Ectodermal cell (in vitro differentiated cells): Measurements from ENCODE around the gene ERBB3.

Source experiments
- H3K27ac ChIP-seq: 2 replicates; pipeline ENCODE4 v1.7.0; 2013; ENCODE audit warnings: mild to moderate bottlenecking, low read depth, low read length; ENCODE audit not compliant: insufficient read depth, poor library complexity, severe bottlenecking
- H3K27me3 ChIP-seq: 2 replicates; pipeline ENCODE4 v1.7.0; 2013; ENCODE audit warnings: mild to moderate bottlenecking, low read length; ENCODE audit not compliant: insufficient read depth, control insufficient read depth, poor library complexity, severe bottlenecking
- H3K36me3 ChIP-seq: one replicate; pipeline ENCODE4 v1.7.0; 2013; ENCODE audit warnings: low read length; ENCODE audit not compliant: control insufficient read depth, insufficient read depth
- H3K4me1 ChIP-seq: one replicate; pipeline ENCODE4 v1.7.0; 2013; ENCODE audit warnings: low read length; ENCODE audit not compliant: control insufficient read depth, insufficient read depth
- H3K4me3 ChIP-seq: 2 replicates; pipeline ENCODE4 v1.7.0; 2013; ENCODE audit warnings: low read depth, low read length, control low read depth; ENCODE audit not compliant: insufficient read depth
- H3K9me3 ChIP-seq: 2 replicates; pipeline ENCODE4 v1.7.0; 2013; ENCODE audit warnings: mild to moderate bottlenecking, low read length, moderate library complexity; ENCODE audit not compliant: control insufficient read depth
- WGBS, 2 experiments: methylation state at CpG; one replicate each; pipeline ENCODE4 v1.1.7; 2013; ENCODE audit warnings: missing lambda C conversion rate in 2 of 2; 5-methylcytosine and 5-hydroxymethylcytosine counted together

Gene ERBB3

GRCh38 chr12:56129942-56130495 is 50.1 kb downstream of the ERBB3 start:
- Histone ChIP-seq H3K36me3 (peaks cover 37% of the 10 kb centered on the region), H3K27ac (no peak overlapping the region), H3K4me1 (peaks cover 20% of the 10 kb centered on the region), H3K4me3 (no peak overlapping the region), H3K9me3 (no peaks in the 10 kb centered on the region), H3K27me3 (no peaks in the 10 kb centered on the region)
- WGBS, 2 experiments = 83 to 84% methylated on average over 22 of the region's 22 CpGs

- Histone ChIP-seq H3K27ac (no peak overlapping the region), H3K9me3 (no peaks in the 10 kb centered on the region), H3K27me3 (no peaks in the 10 kb centered on the region), H3K4me3 (no peak overlapping the region), H3K4me1 (peaks cover 20% of the 10 kb centered on the region), H3K36me3 (peaks cover 37% of the 10 kb centered on the region)
- 89 to 93% methylated on average over 3 to 4 of the region's 4 CpGs for WGBS, 2 experiments
Measured at GRCh38 chr12:56130876-56131275, 50.9 kb downstream of the ERBB3 start.

DNA sequence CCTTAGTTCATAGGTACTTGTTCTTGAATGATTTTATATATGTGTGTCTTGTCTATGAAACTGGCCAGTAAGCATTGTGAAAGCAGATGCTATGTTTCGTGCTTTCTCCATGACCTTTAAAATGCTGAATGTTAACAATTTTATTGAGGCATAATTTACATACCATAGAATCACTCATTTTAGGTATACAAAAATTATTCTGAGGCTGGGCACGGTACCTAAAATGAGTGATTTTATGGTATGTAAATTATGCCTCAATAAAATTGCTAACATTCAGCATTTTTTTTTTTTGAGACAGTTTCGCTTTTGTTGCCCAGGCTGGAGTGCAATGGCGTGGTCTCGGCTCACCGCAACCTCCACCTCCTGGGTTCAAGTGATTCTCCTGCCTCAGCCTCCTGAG is 54.9 kb downstream of the ERBB3 start:
- H3K4me1 ChIP-seq = peaks cover 3% of the 10 kb centered on the region
- no peak overlapping the region for H3K27ac ChIP-seq
- H3K27me3 ChIP-seq = no peaks in the 10 kb centered on the region
- peaks cover 69% of the 10 kb centered on the region for H3K36me3 ChIP-seq
- no peaks in the 10 kb centered on the region for H3K9me3 ChIP-seq
- 91 to 99% methylated on average over 5 to 6 of the region's 6 CpGs for WGBS, 2 experiments
- H3K4me3 ChIP-seq = no peak overlapping the region

DNA sequence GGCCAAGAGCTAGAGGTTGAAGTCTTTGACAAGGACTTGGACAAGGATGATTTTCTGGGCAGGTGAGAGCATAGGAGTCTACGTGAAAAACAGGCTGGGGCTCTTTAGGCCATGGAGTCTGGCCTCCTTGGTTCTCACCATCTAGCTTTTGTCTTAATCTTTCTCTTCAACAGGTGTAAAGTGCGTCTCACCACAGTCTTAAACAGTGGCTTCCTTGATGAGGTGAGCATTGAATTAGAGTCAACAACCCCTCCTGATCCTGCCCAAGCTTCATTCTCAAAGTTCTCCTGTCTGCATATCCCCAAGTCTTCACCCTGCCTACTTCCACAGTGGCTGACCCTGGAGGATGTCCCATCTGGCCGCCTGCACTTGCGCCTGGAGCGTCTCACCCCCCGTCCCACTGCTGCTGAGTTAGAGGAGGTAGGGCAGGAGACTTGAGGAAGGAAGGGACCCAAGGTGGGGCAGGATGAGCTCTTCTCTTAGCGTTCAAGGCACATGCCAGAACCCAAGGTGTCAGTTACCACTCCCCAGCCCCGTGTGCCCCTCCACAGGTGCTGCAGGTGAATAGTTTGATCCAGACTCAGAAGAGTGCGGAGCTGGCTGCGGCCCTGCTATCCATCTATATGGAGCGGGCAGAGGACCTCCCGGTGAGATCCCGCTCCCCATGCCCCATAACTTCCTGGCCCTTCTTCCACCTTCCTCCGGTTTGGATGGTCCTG is 58.0 kb downstream of the ERBB3 start:
- Histone ChIP-seq H3K4me3 (no peak overlapping the region), H3K36me3 (peaks cover 64% of the 10 kb centered on the region), H3K9me3 (no peaks in the 10 kb centered on the region), H3K27me3 (no peaks in the 10 kb centered on the region), H3K27ac (no peak overlapping the region), H3K4me1 (no peaks in the 10 kb centered on the region)
- 95 to 98% methylated on average over 14 of the region's 14 CpGs for WGBS, 2 experiments

GRCh38 chr12:56141946-56142784 is 62.2 kb downstream of the ERBB3 start:
- Histone ChIP-seq H3K9me3 (no peaks in the 10 kb centered on the region), H3K36me3 (peaks cover 63% of the 10 kb centered on the region), H3K27me3 (no peaks in the 10 kb centered on the region), H3K4me3 (no peak overlapping the region), H3K4me1 (no peaks in the 10 kb centered on the region), H3K27ac (no peak overlapping the region)
- WGBS, 2 experiments = 91 to 95% methylated on average over 19 of the region's 19 CpGs

GRCh38 chr12:56143217-56143616 is 63.3 kb downstream of the ERBB3 start:
- 97 to 100% methylated on average over 4 of the region's 4 CpGs for WGBS, 2 experiments
- no peak overlapping the region for H3K4me3 ChIP-seq
- H3K4me1 ChIP-seq = no peaks in the 10 kb centered on the region
- H3K9me3 ChIP-seq = no peaks in the 10 kb centered on the region
- no peaks in the 10 kb centered on the region for H3K27me3 ChIP-seq
- peaks cover 53% of the 10 kb centered on the region for H3K36me3 ChIP-seq
- no peak overlapping the region for H3K27ac ChIP-seq

- 93 to 95% methylated on average over 8 of the region's 8 CpGs for WGBS, 2 experiments
- Histone ChIP-seq H3K4me3 (no peak overlapping the region), H3K36me3 (peaks cover 47% of the 10 kb centered on the region)
Measured at GRCh38 chr12:56143870-56144269, 63.9 kb downstream of the ERBB3 start.

DNA sequence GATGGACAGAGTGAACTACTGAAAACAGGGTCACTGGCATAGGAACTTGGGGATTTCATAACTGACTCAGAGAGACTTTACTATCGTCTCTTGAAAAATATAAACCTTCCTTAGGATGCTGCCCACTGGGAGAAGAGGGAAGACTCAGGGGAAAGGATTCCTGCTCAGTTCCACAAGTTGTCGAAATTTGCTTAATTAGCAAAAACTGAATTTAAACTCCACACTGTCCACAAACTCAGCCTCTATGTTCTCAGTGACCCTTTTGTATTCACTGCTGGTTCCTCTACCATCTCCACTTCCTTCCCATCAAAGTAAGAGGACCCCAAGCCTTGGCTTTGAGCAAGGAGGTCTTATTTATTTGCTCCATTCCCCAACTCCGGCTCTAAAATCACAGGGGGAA is 65.3 kb downstream of the ERBB3 start:
- Histone ChIP-seq H3K36me3 (peaks cover 34% of the 10 kb centered on the region), H3K4me3 (no peak overlapping the region), H3K27me3 (no peaks in the 10 kb centered on the region), H3K4me1 (no peaks in the 10 kb centered on the region), H3K27ac (no peak overlapping the region), H3K9me3 (no peaks in the 10 kb centered on the region)
- 85 to 89% methylated on average over 3 of the region's 3 CpGs for WGBS, 2 experiments

More at GRCh38 chr12:56143870-56144269, 63.9 kb downstream of the ERBB3 start:
- Histone ChIP-seq H3K27me3 (no peaks in the 10 kb centered on the region), H3K9me3 (no peaks in the 10 kb centered on the region), H3K4me1 (no peaks in the 10 kb centered on the region), H3K27ac (no peak overlapping the region)

- Histone ChIP-seq H3K27me3 (no peaks in the 10 kb centered on the region), H3K36me3 (peaks cover 29% of the 10 kb centered on the region), H3K9me3 (no peaks in the 10 kb centered on the region), H3K27ac (no peak overlapping the region), H3K4me3 (no peak overlapping the region), H3K4me1 (peaks cover 4% of the 10 kb centered on the region)
- WGBS, 2 experiments = 91% methylated on average over 11 to 13 of the region's 13 CpGs
Measured at GRCh38 chr12:56146492-56147460, 66.8 kb downstream of the ERBB3 start.
